PFSK-1 (cell line): Measurements from ENCODE around the gene STPG2.

Experiments used
- FOXP2 ChIP-seq: optimal IDR thresholded peaks from 2 replicates; pipeline ENCODE3; 2011; ENCODE audit warnings: borderline replicate concordance, control low read depth, inconsistent platforms; ENCODE audit not compliant: insufficient read depth; ENCODE audit errors: extremely low read length, extremely low read depth
- POLR2AphosphoS5 ChIP-seq: IDR thresholded peaks from 2 replicates; pipeline ENCODE4 v1.6.1; 2012; ENCODE audit warnings: low read depth, mild to moderate bottlenecking, control low read depth, low read length, moderate library complexity
- REST ChIP-seq, 2 experiments: IDR thresholded peaks; 2 replicates each; pipeline versions ENCODE4 v1.6.1 to v1.8.0; 2011 to 2012; ENCODE audit warnings: low read depth in 2 of 2, low read length in 2 of 2, control low read depth in 1 of 2, inconsistent platforms in 1 of 2, mild to moderate bottlenecking in 1 of 2, moderate library complexity in 1 of 2; ENCODE audit not compliant: insufficient read depth in 1 of 2
- SIN3A ChIP-seq: IDR thresholded peaks from 2 replicates; pipeline ENCODE4 v1.6.1; 2012; ENCODE audit warnings: mild to moderate bottlenecking, low read length, moderate library complexity, borderline replicate concordance; ENCODE audit not compliant: insufficient read depth
- TAF1 ChIP-seq: IDR thresholded peaks from 2 replicates; pipeline ENCODE4 v1.6.1; 2012; ENCODE audit warnings: low read length, control low read depth, borderline replicate concordance; ENCODE audit not compliant: insufficient read depth

Gene STPG2

GRCh38 chr4:97691111-97691605, 452.1 kb downstream of the STPG2 start:
- TF ChIP-seq REST (IDR thresholded peaks at IDR 0.05; ENCODE audit: insufficient read depth in 1 of 2, low read depth in 2 of 2, low read length in 2 of 2) (no peak), TAF1 (no peak), SIN3A (no peak), POLR2AphosphoS5 (no peak), FOXP2 (no peak)

- TF ChIP-seq POLR2AphosphoS5 (no peak), FOXP2 (no peak), SIN3A (no peak), TAF1 (no peak), REST (IDR thresholded peaks at IDR 0.05; ENCODE audit: insufficient read depth in 1 of 2, low read depth in 2 of 2, low read length in 2 of 2) (no peak)
Measured at GRCh38 chr4:97670703-97671269, 472.5 kb downstream of the STPG2 start.

- TF ChIP-seq SIN3A, result no peak
- TF ChIP-seq REST (IDR thresholded peaks at IDR 0.05; ENCODE audit: insufficient read depth in 1 of 2, low read depth in 2 of 2, low read length in 2 of 2), result no peak
- no peak for TF ChIP-seq POLR2AphosphoS5
Measured at GRCh38 chr4:97665553-97665952, 477.7 kb downstream of the STPG2 start.

GRCh38 chr4:97664741-97665140, 478.5 kb downstream of the STPG2 start:
- TF ChIP-seq TAF1 (no peak), REST (IDR thresholded peaks at IDR 0.05; ENCODE audit: insufficient read depth in 1 of 2, low read depth in 2 of 2, low read length in 2 of 2) (no peak), FOXP2 (no peak), SIN3A (no peak), POLR2AphosphoS5 (no peak)

GRCh38 chr4:97662133-97662532, 481.1 kb downstream of the STPG2 start:
- TF ChIP-seq TAF1 (no peak), FOXP2 (no peak), POLR2AphosphoS5 (no peak), REST (IDR thresholded peaks at IDR 0.05; ENCODE audit: insufficient read depth in 1 of 2, low read depth in 2 of 2, low read length in 2 of 2) (no peak), SIN3A (no peak)
